ENCODE results near the gene ARNT2. TPM values are rescaled to one million over a fixed set of nuclear protein-coding genes. Genes with fewer than 3 reads are reported as not detected.

Gene ARNT2
- total RNA-seq, 1 donor from 2014 or later: 35.7 TPM

DNA sequence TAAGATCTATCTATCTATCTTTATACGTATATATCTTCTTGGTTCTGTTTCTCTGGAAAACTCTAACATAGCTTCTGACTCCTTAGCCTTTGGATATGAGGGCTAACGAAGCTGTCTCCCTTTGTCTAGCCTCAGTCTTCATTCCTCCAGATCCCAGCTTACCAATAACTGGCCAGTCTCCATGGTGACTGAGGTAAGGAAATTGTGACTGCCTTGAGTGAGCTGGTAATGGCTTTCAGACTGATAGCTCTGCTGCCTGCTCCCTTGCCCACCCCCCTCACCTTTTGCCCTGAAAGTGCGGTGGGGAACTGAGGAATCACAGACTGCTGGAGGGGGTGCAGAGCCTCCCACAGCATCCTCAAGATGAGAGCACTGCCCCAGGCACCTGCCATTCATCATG lies 225.2 kb downstream of the ARNT2 start:
- H3K4me1 Mint-ChIP-seq (ENCODE audit: low read depth, unreplicated experiment): no peaks in the 10 kb centered on the region
- no peaks in the 10 kb centered on the region for H3K36me3 Mint-ChIP-seq (ENCODE audit: unreplicated experiment)
- no peaks in the 10 kb centered on the region for H3K27me3 Mint-ChIP-seq (ENCODE audit: unreplicated experiment)
- TF ChIP-seq, protein P1, sequence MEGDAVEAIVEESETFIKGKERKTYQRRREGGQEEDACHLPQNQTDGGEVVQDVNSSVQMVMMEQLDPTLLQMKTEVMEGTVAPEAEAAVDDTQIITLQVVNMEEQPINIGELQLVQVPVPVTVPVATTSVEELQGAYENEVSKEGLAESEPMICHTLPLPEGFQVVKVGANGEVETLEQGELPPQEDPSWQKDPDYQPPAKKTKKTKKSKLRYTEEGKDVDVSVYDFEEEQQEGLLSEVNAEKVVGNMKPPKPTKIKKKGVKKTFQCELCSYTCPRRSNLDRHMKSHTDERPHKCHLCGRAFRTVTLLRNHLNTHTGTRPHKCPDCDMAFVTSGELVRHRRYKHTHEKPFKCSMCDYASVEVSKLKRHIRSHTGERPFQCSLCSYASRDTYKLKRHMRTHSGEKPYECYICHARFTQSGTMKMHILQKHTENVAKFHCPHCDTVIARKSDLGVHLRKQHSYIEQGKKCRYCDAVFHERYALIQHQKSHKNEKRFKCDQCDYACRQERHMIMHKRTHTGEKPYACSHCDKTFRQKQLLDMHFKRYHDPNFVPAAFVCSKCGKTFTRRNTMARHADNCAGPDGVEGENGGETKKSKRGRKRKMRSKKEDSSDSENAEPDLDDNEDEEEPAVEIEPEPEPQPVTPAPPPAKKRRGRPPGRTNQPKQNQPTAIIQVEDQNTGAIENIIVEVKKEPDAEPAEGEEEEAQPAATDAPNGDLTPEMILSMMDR (IDR thresholded peaks at IDR 0.05; ENCODE audit: partially characterized antibody, unreplicated experiment): no peak
- H3K4me3 Mint-ChIP-seq (ENCODE audit: unreplicated experiment): no peak overlapping the region
- no peaks in the 10 kb centered on the region for H3K9me3 Mint-ChIP-seq (ENCODE audit: unreplicated experiment)
- no peak for DNase-seq
- no peak overlapping the region for H3K27ac Mint-ChIP-seq (ENCODE audit: unreplicated experiment)

GRCh38 chr15:80630981-80631380 lies 226.8 kb downstream of the ARNT2 start:
- no peaks in the 10 kb centered on the region for H3K36me3 Mint-ChIP-seq (ENCODE audit: unreplicated experiment)
- DNase-seq: no peak
- H3K27me3 Mint-ChIP-seq (ENCODE audit: unreplicated experiment): no peaks in the 10 kb centered on the region
- no peak overlapping the region for H3K27ac Mint-ChIP-seq (ENCODE audit: unreplicated experiment)
- peaks cover 4% of the 10 kb centered on the region for H3K9me3 Mint-ChIP-seq (ENCODE audit: unreplicated experiment)
- no peaks in the 10 kb centered on the region for H3K4me1 Mint-ChIP-seq (ENCODE audit: low read depth, unreplicated experiment)
- H3K4me3 Mint-ChIP-seq (ENCODE audit: unreplicated experiment): no peak overlapping the region
- TF ChIP-seq, protein P1 (IDR thresholded peaks at IDR 0.05; ENCODE audit: partially characterized antibody, unreplicated experiment): no peak

DNA sequence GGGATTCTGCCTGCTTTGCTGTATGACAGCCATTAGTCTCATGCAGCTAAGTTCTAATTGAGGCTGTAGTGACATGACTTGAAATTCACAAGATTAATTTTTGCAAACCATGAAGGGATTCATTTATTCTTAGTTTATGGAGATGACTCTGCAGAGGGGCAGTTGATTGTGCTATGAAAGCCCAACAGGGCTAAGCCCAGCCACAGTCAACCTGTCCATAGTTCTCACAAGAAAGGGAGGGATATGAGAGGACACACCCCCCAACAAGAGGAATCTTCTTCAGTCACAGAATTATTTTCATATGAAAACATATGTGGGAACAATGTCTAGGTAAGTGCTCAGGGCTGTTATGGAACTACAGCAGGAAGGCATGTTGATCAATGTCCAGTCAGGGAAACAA lies 229.0 kb downstream of the ARNT2 start:
- Mint-ChIP-seq H3K4me1 (ENCODE audit: low read depth, unreplicated experiment) (no peaks in the 10 kb centered on the region), H3K9me3 (ENCODE audit: unreplicated experiment) (peaks cover 4% of the 10 kb centered on the region), H3K27me3 (ENCODE audit: unreplicated experiment) (no peaks in the 10 kb centered on the region), H3K4me3 (ENCODE audit: unreplicated experiment) (no peak overlapping the region), H3K27ac (ENCODE audit: unreplicated experiment) (no peak overlapping the region), H3K36me3 (ENCODE audit: unreplicated experiment) (no peaks in the 10 kb centered on the region)
- no peak for DNase-seq
- TF ChIP-seq, protein P1 (IDR thresholded peaks at IDR 0.05; ENCODE audit: partially characterized antibody, unreplicated experiment): no peak

DNA sequence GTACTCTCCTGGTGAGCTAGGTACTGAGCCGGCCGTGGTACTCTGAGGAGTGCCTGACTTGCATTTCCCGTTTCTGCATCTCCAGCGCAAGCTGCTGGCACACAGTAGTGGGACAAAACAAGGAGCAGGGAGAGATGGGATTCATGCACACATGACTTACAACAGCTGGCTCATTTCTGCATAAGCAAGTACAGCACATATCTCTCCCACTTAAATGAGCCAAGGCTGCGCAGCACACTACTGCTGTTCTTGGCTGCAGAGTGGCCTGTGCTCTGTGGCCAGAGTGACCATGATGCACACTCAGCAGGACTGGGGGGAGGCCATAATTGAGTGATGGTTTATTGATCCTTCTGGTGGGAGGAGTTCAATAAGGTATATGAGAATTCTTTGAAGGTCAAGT lies 231.8 kb downstream of the ARNT2 start:
- TF ChIP-seq, protein P1 (IDR thresholded peaks at IDR 0.05; ENCODE audit: partially characterized antibody, unreplicated experiment): no peak
- DNase-seq: no peak
- Mint-ChIP-seq H3K4me3 (ENCODE audit: unreplicated experiment) (no peak overlapping the region), H3K36me3 (ENCODE audit: unreplicated experiment) (peaks cover 8% of the 10 kb centered on the region), H3K9me3 (ENCODE audit: unreplicated experiment) (peaks cover 4% of the 10 kb centered on the region), H3K27ac (ENCODE audit: unreplicated experiment) (no peak overlapping the region), H3K27me3 (ENCODE audit: unreplicated experiment) (no peaks in the 10 kb centered on the region), H3K4me1 (ENCODE audit: low read depth, unreplicated experiment) (no peaks in the 10 kb centered on the region)

GRCh38 chr15:80636675-80637074 lies 232.5 kb downstream of the ARNT2 start:
- no peak for DNase-seq
- H3K36me3 Mint-ChIP-seq (ENCODE audit: unreplicated experiment): peaks cover 13% of the 10 kb centered on the region
- no peaks in the 10 kb centered on the region for H3K4me1 Mint-ChIP-seq (ENCODE audit: low read depth, unreplicated experiment)
- no peak overlapping the region for H3K27ac Mint-ChIP-seq (ENCODE audit: unreplicated experiment)
- no peak overlapping the region for H3K4me3 Mint-ChIP-seq (ENCODE audit: unreplicated experiment)
- H3K27me3 Mint-ChIP-seq (ENCODE audit: unreplicated experiment): no peaks in the 10 kb centered on the region
- TF ChIP-seq, protein P1 (IDR thresholded peaks at IDR 0.05; ENCODE audit: partially characterized antibody, unreplicated experiment): no peak
- peaks cover 4% of the 10 kb centered on the region for H3K9me3 Mint-ChIP-seq (ENCODE audit: unreplicated experiment)
